K562 (cell line): Measurements from ENCODE around the gene RNF128. TPM values are rescaled to one million over a fixed set of nuclear protein-coding genes. Genes with fewer than 3 reads are reported as not detected.

Experiments
- ATAC-seq: fragments of 200-7000 bp; cut with Tn5 transposase; 3 replicates; pipeline ENCODE4 v1.9.1; 2020; ENCODE audit warnings: moderate library complexity
- BruUV-seq: library from RNA; stranded (reverse); fragments of 400-500 nt; replicated peaks from 2 replicates; lab custom pipeline; 2021; lab: Mats Ljungman, UMichigan
- CTCF ChIA-PET: fragments of 300-600 bp; formaldehyde crosslinking; extraction: SDS; loops from one replicate; lab custom pipeline; 2021; ENCODE audit warnings: low intra/inter-chr PET ratio; lab: Yijun Ruan, JAX
- POLR2A ChIA-PET: fragments of 300-600, 350-650 bp; sonication (Branson Sonifier 250); formaldehyde crosslinking; extraction: SDS; loops from one replicate; lab custom pipeline; 2021; ENCODE audit warnings: antibody characterized with exemption, inconsistent platforms; lab: Yijun Ruan, JAX
- DNase-seq, 4 experiments: peaks; one replicate each; pipeline versions ENCODE4 v3.0.0 to v3.0.0-alpha.2; 2011 to 2018; ENCODE audit warnings: low spot score in 3 of 4, mixed read lengths in 3 of 4; ENCODE audit errors: extremely low read depth in 1 of 4
- FAIRE-seq: peaks from 2 replicates; lab custom pipeline; 2011; peaks lifted over from hg19 to GRCh38; lab: Jason Lieb, UNC
- H2AFZ ChIP-seq: 2 replicates; pipeline ENCODE4 v1.6.0; 2011; ENCODE audit warnings: low read depth, low read length, control low read depth, inconsistent platforms
- H3K27ac ChIP-seq: fragments of 200-600 bp; 3 replicates; pipeline ENCODE4 v1.8.0; 2011; ENCODE audit warnings: low read depth, mild to moderate bottlenecking, control low read depth, inconsistent platforms, low read length, moderate library complexity, mixed read lengths; ENCODE audit errors: extremely low read depth
- H3K27me3 ChIP-seq, 2 experiments: fragments of 300-600 bp in 1 of 2; 2 replicates in 1 of 2; 3 replicates in 1 of 2; pipeline versions ENCODE4 v1.6.0 to v1.8.0; 2011; ENCODE audit warnings: inconsistent platforms in 2 of 2, low read length in 2 of 2, mild to moderate bottlenecking in 1 of 2, mixed read lengths in 1 of 2, moderate library complexity in 1 of 2; ENCODE audit not compliant: control insufficient read depth in 2 of 2, insufficient read depth in 2 of 2
- H3K36me3 ChIP-seq: fragments of 300-600 bp; 3 replicates; pipeline ENCODE4 v1.8.0; 2011; ENCODE audit warnings: mild to moderate bottlenecking, low read length, inconsistent platforms; ENCODE audit not compliant: control insufficient read depth, insufficient read depth
- H3K4me1 ChIP-seq, 2 experiments: fragments of 200-600 bp in 1 of 2; replicated peaks in 1 of 2; 2 replicates in 1 of 2; 3 replicates in 1 of 2; pipeline versions ENCODE4 v1.5.1 to v1.8.0; 2011; ENCODE audit warnings: inconsistent platforms in 2 of 2, low read length in 2 of 2, mild to moderate bottlenecking in 1 of 2, mixed read lengths in 1 of 2, moderate library complexity in 1 of 2; ENCODE audit not compliant: control insufficient read depth in 2 of 2, insufficient read depth in 2 of 2
- H3K4me2 ChIP-seq: 2 replicates; pipeline ENCODE4 v1.6.1; 2011; ENCODE audit warnings: low read length, control low read depth, inconsistent platforms, mixed read lengths; ENCODE audit not compliant: insufficient read depth
- H3K4me3 ChIP-seq: fragments of 200-600 bp; sonication (generic), shearing (Covaris generic); 2 replicates; pipeline ENCODE4 v1.5.1; 2016; ENCODE audit warnings: control low read depth, inconsistent platforms
- H3K79me2 ChIP-seq: fragments of 200-600 bp; 3 replicates; pipeline ENCODE4 v1.8.0; 2011; ENCODE audit warnings: low read length, inconsistent platforms; ENCODE audit not compliant: control insufficient read depth, insufficient read depth
- H3K9ac ChIP-seq, 2 experiments: 2 replicates each; pipeline versions ENCODE4 v1.6.0 to v1.6.1; 2011; ENCODE audit warnings: low read depth in 2 of 2, low read length in 2 of 2, control low read depth in 1 of 2, inconsistent platforms in 1 of 2, mild to moderate bottlenecking in 1 of 2, mixed read lengths in 1 of 2; ENCODE audit not compliant: insufficient read depth in 1 of 2
- H3K9me1 ChIP-seq: one replicate; pipeline ENCODE4 v1.6.0; 2011; ENCODE audit warnings: inconsistent platforms, mild to moderate bottlenecking, low read length, moderate library complexity; ENCODE audit not compliant: control insufficient read depth, insufficient read depth
- H3K9me3 ChIP-seq: replicated peaks from 2 replicates; pipeline ENCODE4 v1.5.1; 2011; ENCODE audit warnings: low read depth, low read length, inconsistent platforms; ENCODE audit not compliant: control insufficient read depth, insufficient read depth
- H4K20me1 ChIP-seq: replicated peaks from 2 replicates; pipeline ENCODE4 v1.6.1; 2011; ENCODE audit warnings: low read length, inconsistent platforms, mixed read lengths; ENCODE audit not compliant: control insufficient read depth, insufficient read depth
- CHAMP1 ChIP-seq: fragments of 450-650 bp; IDR thresholded peaks from 2 replicates; pipeline ENCODE4 v1.6.1; 2016; ENCODE audit warnings: mild to moderate bottlenecking
- ETV1 ChIP-seq: fragments of 450-650 bp; conservative IDR thresholded peaks from 2 replicates; pipeline ENCODE4 v1.6.1; 2016; ENCODE audit warnings: missing genetic modification characterization, control low read depth, low read depth, missing compliant biosample characterization
- JUN ChIP-seq, 2 experiments: sonication (generic) in 1 of 2; formaldehyde crosslinking in 1 of 2; IDR thresholded peaks; 2 replicates each; pipeline versions ENCODE4 v1.6.1 to v1.8.0; 2012 to 2022; ENCODE audit warnings: borderline replicate concordance in 2 of 2, mild to moderate bottlenecking in 2 of 2, improper control_type of control experiment in 1 of 2, low read depth in 1 of 2, low read length in 1 of 2, missing genetic modification reagents in 1 of 2
- POLR3A ChIP-seq: IDR thresholded peaks from 2 replicates; pipeline ENCODE4 v1.6.1; 2011; ENCODE audit warnings: borderline replicate concordance, mild to moderate bottlenecking, moderate library complexity; ENCODE audit not compliant: insufficient read length, insufficient read depth; ENCODE audit errors: extremely low read depth
- SFPQ ChIP-seq: fragments of 200-400 bp; formaldehyde crosslinking; IDR thresholded peaks from 2 replicates; pipeline ENCODE4 v1.6.1; 2017; ENCODE audit warnings: mild to moderate bottlenecking, low read depth, low read length, moderate library complexity
- UBTF ChIP-seq, 2 experiments: IDR thresholded peaks; 2 replicates each; pipeline ENCODE4 v1.6.1; 2012; ENCODE audit warnings: improper control_type of control experiment in 2 of 2, low read depth in 2 of 2, low read length in 2 of 2, borderline replicate concordance in 1 of 2
- ZBTB12 ChIP-seq: fragments of 250-450 bp; sonication (Bioruptor Pico); IDR thresholded peaks from 2 replicates; pipeline ENCODE4 v1.4.0; 2020
- ZHX1 ChIP-seq: fragments of 150-350 bp; conservative IDR thresholded peaks from 2 replicates; pipeline ENCODE4 v1.6.1; 2014; ENCODE audit warnings: low read length
- ZNF354B ChIP-seq: fragments of 250-450 bp; sonication (Bioruptor Pico); IDR thresholded peaks from 2 replicates; pipeline ENCODE4 v1.4.0; 2020
- WGBS: fragments of 100-300 bp; shearing (Covaris generic); methylation state at CpG from one replicate; pipeline ENCODE4 v1.1.6; 2016; ENCODE audit warnings: low coverage, mixed read lengths; ENCODE audit not compliant: insufficient coverage; ENCODE audit errors: missing lambda C conversion rate; 5-methylcytosine and 5-hydroxymethylcytosine counted together
- in situ Hi-C: fragments of 300-500 bp; cut with MboI; formaldehyde crosslinking; loops from 4 replicates; pipeline ENCODE4 v1.15.0; 2018; ENCODE audit warnings: inconsistent platforms, mixed read lengths
- intact Hi-C: fragments of 100-400 bp; cut with micrococcal nuclease; formaldehyde crosslinking; loops from 2 replicates; pipeline ENCODE4 v1.14.2; 2022
- polyA plus RNA-seq, 8 experiments: library from polyadenylated mRNA; depleted of rRNA in 4 of 8; stranded (reverse) in 5 of 8; unstranded in 3 of 8; fragments of >200 nt; fragmentation: Nextera tagmentation in 2 of 8; fragmentation: Illumina TruSeq in 1 of 8; extraction: Ambion mirVana in 2 of 8; extraction: Trizol in 1 of 8; gene quantifications; 2 replicates each; pipeline versions ENCODE4 v1.2.1 to v1.2.3, GENCODE V29; 2011 to 2014; ENCODE audit warnings: inconsistent platforms in 1 of 8, missing spikeins in 1 of 8
- total RNA-seq, 7 experiments: library from RNA; depleted of rRNA in 6 of 7; stranded (reverse); fragments of >200 nt in 6 of 7; fragmentation: Illumina TruSeq in 2 of 7; extraction: Trizol in 2 of 7; gene quantifications; 2 replicates each; pipeline versions ENCODE4 v1.2.1 to v1.2.3, GENCODE V29; 2011 to 2021; ENCODE audit warnings: low replicate concordance in 1 of 7

The RNF128 gene
- total and polyA plus RNA-seq, 9 of the 15 experiments (the other 6 are each of a cell fraction or from before 2014, with no cell fraction given), result 0.07 TPM; not detected in 8

- intact Hi-C loops, result no loop called here
- no peaks in the 10 kb centered on the region for H3K9me1 ChIP-seq
- H3K9me3 ChIP-seq, result no peaks in the 10 kb centered on the region
- H3K79me2 ChIP-seq, result no peaks in the 10 kb centered on the region
- H3K4me1 ChIP-seq, result no peaks in the 10 kb centered on the region
- ChIA-PET CTCF (no interaction called here), POLR2A (no interaction called here)
- H3K27me3 ChIP-seq, result no peaks in the 10 kb centered on the region
- no peaks in the 10 kb centered on the region for H4K20me1 ChIP-seq
- no peak overlapping the region for H2AFZ ChIP-seq
- no peak overlapping the region for H3K27ac ChIP-seq
- ATAC-seq, result no peak
- FAIRE-seq, result no peak
- in situ Hi-C loops, result no loop called here
- no peak overlapping the region for H3K4me2 ChIP-seq
- BruUV-seq, result no TSS peak
- no peak for DNase-seq
- no peaks in the 10 kb centered on the region for H3K36me3 ChIP-seq
- no peak overlapping the region for H3K4me3 ChIP-seq
- no peak overlapping the region for H3K9ac ChIP-seq
- WGBS, result 11% methylated on average over 1 of the region's 1 CpG
- TF ChIP-seq SFPQ, result no peak
- TF ChIP-seq ETV1 (tag), result no peak
- no peak for TF ChIP-seq UBTF (IDR thresholded peaks at IDR 0.05; ENCODE audit: borderline replicate concordance in 1 of 2, low read depth in 2 of 2, low read length in 2 of 2)
- no peak for TF ChIP-seq ZNF354B (CRISPR knock-in tag)
- TF ChIP-seq CHAMP1, result no peak
- TF ChIP-seq POLR3A, result no peak
- no peak for TF ChIP-seq ZBTB12 (CRISPR knock-in tag)
- TF ChIP-seq ZHX1, result no peak
- no peak for TF ChIP-seq JUN (IDR thresholded peaks at IDR 0.05; ENCODE audit: borderline replicate concordance, low read depth, low read length)
- TF ChIP-seq JUN (CRISPR knock-in tag; IDR thresholded peaks at IDR 0.05; ENCODE audit: borderline replicate concordance), result no peak
These were observed 21.9 kb downstream of the RNF128 start for GRCh38 chrX:106748377-106748776.
